HTERT RPE-1 (cell line): ENCODE results near the gene CST7.
"Not testable (repeated sequence)": the region's sequence is repeated elsewhere in the genome, so short reads cannot be mapped to it uniquely, and the experiment has no call there.

Experiments used
- in situ Hi-C: fragments of 300-500 bp; cut with MboI; formaldehyde crosslinking; loops from 4 replicates; pipeline ENCODE4 v1.14.3; 2020; ENCODE audit warnings: low sequenced_read_pairs

Gene CST7

GRCh38 chr20:24929259-24929658, 19.8 kb upstream of the CST7 start:
- in situ Hi-C loops = not testable (repeated sequence)

DNA sequence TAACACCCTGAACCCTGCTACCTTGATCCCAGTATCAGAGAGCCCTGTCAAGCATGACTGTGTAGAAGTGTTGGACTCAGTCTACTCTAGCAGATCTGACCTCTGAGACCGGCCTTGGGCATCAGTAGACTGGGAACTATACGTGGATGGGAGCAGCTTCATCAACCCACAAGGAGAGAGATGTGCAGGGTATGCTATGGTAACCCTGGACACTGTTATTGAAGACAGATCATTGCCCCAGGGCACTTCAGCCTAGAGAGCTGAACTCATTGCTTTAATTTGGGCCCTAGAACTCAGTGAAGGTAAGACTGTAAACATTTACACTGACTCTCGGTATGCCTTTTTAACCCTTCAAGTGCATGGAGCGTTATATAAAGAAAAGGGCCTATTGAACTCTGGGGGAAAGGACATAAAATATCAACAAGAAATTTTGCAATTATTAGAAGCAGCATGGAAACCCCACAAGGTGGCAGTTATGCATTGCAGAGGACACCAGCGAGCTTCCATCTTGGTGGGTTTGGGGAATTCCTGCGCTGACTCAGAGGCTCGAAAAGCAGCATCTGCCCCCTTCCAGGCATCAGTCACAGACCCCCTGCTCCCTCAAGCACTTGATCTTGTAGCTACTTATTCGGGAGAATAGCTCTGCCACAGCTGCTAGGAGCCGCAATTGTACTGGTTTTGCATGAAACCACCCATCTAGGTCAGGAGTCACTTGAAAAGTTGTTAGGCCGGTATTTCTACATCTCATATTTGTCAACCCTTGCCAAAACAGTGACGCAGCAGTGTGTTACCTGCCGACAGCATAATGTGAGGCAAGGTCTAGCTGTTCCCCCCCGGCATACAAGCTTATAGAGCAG, 19.0 kb upstream of the CST7 start:
- in situ Hi-C loops = not testable (repeated sequence)

DNA sequence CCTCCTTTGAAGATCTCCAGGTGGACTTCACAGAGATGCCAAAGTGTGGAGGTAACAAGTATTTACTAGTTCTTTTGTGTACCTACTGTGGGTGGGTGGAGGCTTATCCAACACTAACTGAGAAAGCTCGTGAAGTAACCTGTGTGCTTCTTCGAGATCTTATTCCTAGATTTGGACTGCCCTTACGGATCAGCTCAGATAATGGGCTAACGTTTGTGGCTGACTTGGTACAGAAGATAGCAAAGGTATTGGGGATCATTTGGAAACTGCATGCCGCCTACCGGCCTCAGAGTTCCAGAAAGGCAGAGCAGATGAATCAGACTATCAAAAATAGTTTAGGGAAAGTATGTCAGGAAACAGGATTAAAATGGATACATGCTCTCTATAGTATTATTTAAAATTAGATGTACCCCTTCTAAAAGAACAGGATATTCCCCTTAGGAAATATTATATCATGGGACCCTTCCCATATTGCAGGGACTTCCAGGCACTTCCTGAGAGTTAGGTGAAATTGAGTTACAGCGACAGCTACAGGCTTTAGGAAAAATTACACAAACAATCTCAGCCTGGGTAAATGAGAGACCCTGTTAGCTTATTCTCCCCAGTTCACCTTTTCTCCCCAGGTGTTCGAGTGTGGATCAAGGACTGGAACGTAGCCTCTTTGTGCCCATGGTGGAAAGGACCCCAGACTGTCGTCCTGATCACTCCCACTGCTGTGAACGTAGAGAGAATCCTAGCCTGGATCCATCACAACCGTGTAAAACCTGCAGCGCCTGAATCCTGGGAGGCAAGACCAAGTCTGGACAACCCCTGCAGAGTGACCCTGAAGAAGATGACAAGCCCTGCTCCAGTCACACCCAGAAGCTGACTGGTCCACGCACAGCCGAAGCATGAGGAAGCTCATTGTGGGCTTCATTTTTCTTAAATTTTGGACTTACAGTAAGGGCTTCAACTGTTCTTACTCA, 18.1 kb upstream of the CST7 start:
- in situ Hi-C loops = not testable (repeated sequence)

- in situ Hi-C loops = not testable (repeated sequence)
Measured at GRCh38 chr20:24931893-24932292, 17.2 kb upstream of the CST7 start.

DNA sequence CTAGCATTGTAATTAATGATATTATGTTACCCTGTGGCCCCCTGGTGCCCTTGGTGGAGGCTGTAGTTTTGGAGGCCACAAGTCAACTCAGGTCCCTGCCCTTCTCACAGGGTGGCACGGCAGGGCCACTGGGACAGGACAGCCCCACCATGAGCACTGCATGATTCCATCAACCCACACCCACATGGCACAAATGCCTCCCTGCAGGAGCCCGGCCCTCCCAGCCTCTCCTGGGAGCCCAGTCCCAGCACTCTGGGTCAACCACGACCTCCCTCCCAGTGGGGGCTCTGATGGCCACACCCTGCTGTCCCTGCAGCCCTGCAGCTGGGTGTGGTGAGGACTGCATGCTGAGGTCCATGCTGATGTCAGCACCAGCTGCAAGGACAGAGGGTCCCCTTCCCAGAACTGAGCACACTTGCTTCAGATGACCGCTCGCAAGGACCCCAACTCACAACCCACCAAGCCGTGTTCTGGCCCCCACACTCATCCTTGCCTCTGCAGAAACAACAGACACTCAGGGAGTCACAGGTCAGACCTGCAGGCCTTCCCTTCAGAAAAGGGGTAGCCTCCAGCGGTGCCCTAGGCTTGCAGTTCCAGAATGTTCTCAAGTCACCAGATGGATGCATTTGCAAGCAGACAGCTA, 15.7 kb upstream of the CST7 start:
- in situ Hi-C loops = no loop called here

DNA sequence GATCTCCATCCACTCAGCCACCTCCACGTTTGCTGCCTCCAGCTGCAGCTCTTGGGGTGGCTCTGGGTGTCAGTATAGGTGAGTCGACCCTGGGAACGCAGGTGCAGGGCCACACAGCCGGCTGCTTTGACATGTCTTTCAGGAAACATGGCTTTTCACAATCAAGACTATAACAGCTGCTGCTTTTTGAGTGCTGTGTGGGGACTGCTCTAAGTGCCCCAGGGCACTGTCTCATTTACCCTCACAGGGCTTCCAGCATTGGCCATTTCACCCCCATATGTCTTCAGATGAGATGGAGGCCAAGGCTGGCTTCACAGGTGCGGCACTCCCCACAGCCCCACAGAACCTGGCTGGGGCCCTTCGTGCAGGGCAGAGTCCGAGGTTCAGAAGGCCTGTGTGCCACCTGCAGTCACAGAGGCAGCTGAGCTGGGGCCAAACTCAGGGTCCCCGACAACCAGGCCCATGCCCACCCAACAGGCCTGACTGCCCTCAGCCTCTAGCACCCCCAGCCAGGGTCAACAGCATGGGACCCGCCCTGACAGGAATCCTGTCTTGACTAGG, 14.9 kb upstream of the CST7 start:
- in situ Hi-C loops = no loop called here

DNA sequence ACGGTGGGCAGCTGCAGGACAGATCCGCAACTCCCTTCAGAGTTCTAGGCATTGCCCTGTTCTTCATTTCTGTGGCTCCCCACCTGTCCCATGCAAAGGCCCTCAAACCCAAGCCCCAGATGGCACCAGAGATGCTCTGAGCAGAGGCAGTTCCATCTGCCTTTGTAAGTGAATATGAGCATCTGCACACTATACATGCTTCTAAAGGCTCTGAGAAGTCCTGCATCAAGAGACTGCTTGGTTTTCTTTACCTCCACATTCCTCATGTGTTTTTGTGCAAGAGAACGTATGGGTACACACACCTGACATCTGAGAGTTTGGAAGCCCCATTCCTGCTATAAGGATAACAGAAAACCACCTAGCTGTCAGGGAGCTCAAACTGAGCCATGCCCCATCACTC, 14.4 kb upstream of the CST7 start:
- in situ Hi-C loops = no loop called here

DNA sequence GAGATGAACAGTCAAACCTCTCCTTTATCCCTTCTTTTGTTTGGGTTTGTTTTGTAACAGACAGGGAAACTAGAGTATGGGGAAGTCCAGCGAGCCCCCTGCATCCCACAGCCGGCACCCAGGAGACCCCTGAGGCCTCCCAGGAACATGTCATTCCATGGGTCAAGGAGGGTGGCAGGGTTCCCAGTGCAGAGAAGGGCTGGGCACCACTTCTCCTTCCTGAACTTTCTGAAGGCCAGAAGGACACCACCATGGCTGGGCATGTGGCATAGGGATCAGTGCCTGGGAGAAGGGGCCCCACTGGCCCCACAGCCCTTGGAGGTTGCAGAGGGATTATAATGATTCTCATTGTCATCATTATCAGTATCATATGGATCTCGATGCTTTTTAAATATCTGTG, 13.9 kb upstream of the CST7 start:
- in situ Hi-C loops = no loop called here

DNA sequence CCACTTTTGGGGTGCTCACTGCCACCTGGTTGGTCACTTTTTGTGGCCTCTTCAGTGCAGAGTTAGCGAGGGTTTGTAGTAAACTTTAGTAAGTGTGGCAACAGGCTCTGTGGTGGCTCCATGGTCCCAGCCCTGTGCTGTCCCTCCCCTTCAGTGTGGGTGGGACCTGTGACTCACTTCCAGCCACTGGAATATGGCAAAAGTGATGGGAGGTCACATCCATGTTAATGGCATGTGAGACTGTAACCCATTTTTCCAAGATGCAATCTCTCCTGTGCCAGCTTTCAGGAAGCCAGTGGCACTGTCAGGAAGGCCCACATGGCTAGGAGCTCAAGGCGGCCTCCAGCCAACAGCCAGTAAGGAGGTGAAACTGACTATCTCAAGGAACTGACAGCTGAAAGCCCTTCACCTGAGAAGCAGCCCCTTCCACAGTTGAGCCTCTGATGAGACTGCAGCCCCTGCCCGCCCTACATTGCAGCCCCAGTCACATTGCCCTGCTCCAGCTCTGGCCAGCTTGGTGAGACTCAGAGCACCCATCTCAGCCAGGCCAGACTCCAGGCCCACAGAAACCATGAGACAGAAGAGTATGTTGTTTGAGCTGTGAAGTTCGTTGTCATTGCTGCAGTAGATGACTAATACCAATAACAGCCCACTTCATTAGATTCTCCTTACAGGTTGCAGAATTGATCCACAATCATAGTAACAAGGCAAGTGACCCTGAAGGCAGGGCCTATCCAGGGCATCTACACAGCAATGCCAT, 13.1 kb upstream of the CST7 start:
- in situ Hi-C loops = no loop called here

- in situ Hi-C loops = no loop called here
Measured at GRCh38 chr20:24936526-24937407, 12.3 kb upstream of the CST7 start.

- in situ Hi-C loops = no loop called here
Measured at GRCh38 chr20:24937579-24937978, 11.5 kb upstream of the CST7 start.

- in situ Hi-C loops = no loop called here
Measured at GRCh38 chr20:24938498-24938897, 10.6 kb upstream of the CST7 start.

DNA sequence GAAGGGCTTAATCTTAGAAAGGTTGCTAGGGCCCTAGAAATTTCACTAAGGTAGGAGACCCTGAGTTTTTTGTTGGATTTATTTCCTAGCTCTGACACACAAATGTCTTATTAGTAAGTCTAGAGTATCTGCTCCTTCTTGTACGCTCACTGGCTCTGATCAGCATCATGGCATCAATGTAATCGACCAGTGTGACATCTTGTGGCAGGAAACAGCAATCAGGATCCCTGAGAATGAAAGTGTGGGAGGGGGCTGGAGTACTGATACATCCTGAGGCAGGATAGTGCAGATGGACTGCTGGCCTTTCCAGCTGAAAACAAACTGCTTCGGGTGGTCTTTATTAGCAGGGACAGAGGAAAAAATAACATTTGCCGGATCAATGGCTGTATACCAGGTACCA, 10.0 kb upstream of the CST7 start:
- in situ Hi-C loops = no loop called here

DNA sequence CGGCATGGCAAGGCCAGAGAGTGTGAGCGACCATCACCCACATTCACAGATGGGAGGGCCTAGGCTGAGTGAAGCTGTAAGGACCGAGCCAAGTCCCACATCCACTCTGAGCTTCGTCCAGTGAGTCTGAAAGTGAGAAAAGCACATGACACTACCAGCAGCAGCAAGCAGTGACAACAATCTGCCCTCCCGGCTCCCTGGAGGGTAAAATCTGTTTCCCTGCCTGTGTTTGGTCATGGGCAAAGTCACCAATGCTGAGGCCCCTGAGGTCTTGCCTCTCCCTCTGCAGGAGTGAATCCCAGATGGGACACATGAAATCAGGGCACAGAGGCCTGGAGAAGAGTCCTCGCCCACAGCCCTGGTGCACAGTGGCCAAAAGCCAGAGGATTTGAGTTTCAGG, 6.4 kb upstream of the CST7 start:
- in situ Hi-C loops = no loop called here

- in situ Hi-C loops = no loop called here
Measured at GRCh38 chr20:24943196-24943595, 5.9 kb upstream of the CST7 start.

- in situ Hi-C loops = no loop called here
Measured at GRCh38 chr20:24943731-24944130, 5.3 kb upstream of the CST7 start.

DNA sequence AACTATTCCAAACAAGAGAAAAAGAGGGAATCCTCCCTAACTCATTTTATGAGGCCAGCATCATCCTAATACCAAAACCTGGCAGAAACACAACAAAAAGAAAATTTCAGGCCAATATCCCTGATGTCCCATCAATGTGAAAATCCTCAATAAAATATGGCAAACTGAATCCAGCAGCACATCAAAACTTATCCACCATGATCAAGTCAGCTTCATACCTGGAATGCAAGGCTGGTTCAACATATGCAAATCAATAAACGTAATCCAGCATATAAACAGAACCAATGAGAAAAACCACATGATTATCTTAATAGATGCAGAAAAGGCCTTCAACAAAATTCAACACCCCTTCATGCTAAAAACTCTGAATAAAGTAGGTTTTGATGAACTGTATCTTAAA, 2.7 kb upstream of the CST7 start:
- in situ Hi-C loops = not testable (repeated sequence)

DNA sequence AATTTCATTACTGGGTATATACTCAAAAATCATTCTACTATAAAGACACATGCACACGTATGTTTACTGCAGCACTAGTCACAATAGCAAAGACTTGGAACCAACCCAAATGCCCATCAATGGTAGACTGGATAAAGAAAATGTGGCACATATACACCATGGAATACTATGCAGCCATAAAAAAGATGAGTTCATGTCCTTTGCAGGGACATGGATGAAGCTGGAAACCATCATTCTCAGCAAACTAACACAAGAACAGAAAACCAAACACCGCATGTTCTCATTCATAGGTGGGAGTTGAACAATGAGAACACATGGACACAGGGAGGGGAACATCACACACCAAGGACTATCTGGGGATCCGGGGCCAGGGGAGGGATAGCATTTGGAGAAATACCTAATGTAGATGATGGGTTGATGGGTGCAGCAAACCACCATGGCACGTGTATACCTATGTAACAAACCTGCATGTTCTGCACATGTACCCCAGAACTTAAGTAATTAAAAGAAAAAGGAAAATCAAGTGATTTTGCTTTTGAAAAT, 602 bp upstream of the CST7 start:
- in situ Hi-C loops = not testable (repeated sequence)

DNA sequence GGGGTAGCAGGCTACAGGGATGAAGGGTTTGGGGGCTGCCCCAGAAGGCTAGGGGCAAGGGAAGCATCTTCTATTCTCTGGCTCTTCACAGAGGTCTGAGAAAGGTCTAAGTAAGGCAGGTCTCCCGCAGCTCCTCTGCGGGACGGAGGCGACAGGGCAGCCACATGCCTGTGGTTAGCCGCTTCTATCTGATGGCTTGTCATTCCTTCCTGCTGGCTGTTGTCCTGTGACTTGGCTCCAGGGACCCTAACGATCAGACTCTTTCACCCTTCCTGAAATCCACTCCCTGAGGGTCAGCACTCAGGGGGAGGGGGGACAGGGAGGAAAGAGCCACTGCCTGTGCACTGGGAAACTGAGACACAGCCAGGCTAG, 673 bp downstream of the CST7 start:
- in situ Hi-C loops = no loop called here
